GM21526 (cell line): ENCODE measurements around the gene CLCN6.

ENCODE experiments used
- ATAC-seq: cut with Tn5 transposase; IDR thresholded peaks from one replicate; pipeline ENCODE4 v1.9.1; 2021; ENCODE audit warnings: moderate library complexity; ENCODE audit not compliant: unreplicated experiment, low FRiP score

CLCN6 gene

GRCh38 chr1:11805422-11806306, at the start of gene CLCN6, which contains the start of gene MTHFR:
Gene CLCN6 (plus strand): TSS chr1:11806191. CDS start chr1:11806263, 72 bp downstream.
Gene MTHFR (minus strand): TSS chr1:11805964. CDS start chr1:11803116, 2,848 bp downstream.
- ATAC-seq = peak; percentile 75

- ATAC-seq = no peak
These were observed 48.9 kb upstream of the CLCN6 start for GRCh38 chr1:11757047-11757446.

- no peak for ATAC-seq
These were observed 46.2 kb upstream of the CLCN6 start for GRCh38 chr1:11759791-11760190.

- ATAC-seq = no peak
These were observed 44.7 kb upstream of the CLCN6 start for GRCh38 chr1:11761285-11761684.

- ATAC-seq = no peak
These were observed 44.0 kb upstream of the CLCN6 start, which contains the start of gene C1orf167 for GRCh38 chr1:11761988-11762406. Gene C1orf167 (plus strand): TSS chr1:11762193. CDS start chr1:11764401, 2,208 bp downstream.

GRCh38 chr1:11764115-11764514, 41.9 kb upstream of the CLCN6 start:
- ATAC-seq = no peak

- ATAC-seq = no peak
These were observed 41.5 kb upstream of the CLCN6 start for GRCh38 chr1:11764519-11764918.

- no peak for ATAC-seq
These were observed 40.1 kb upstream of the CLCN6 start for GRCh38 chr1:11765661-11766428.

- no peak for ATAC-seq
These were observed 39.6 kb upstream of the CLCN6 start for GRCh38 chr1:11766429-11766776.

GRCh38 chr1:11767922-11768704, 37.9 kb upstream of the CLCN6 start:
- ATAC-seq = no peak

- no peak for ATAC-seq
These were observed 37.2 kb upstream of the CLCN6 start for GRCh38 chr1:11768821-11769220.

GRCh38 chr1:11769274-11769673, 36.7 kb upstream of the CLCN6 start:
- ATAC-seq = no peak

GRCh38 chr1:11770011-11770410, 36.0 kb upstream of the CLCN6 start:
- no peak for ATAC-seq

- no peak for ATAC-seq
These were observed 34.4 kb upstream of the CLCN6 start for GRCh38 chr1:11771481-11772043.

GRCh38 chr1:11772458-11772857, 33.5 kb upstream of the CLCN6 start:
- ATAC-seq = no peak

- no peak for ATAC-seq
These were observed 31.2 kb upstream of the CLCN6 start for GRCh38 chr1:11774753-11775152.

GRCh38 chr1:11777658-11778322, 28.2 kb upstream of the CLCN6 start:
- no peak for ATAC-seq

GRCh38 chr1:11778336-11778735, 27.7 kb upstream of the CLCN6 start:
- no peak for ATAC-seq

GRCh38 chr1:11778844-11779623, 27.0 kb upstream of the CLCN6 start:
- ATAC-seq = no peak
